Measurements from ENCODE around the gene PPP1R3E.

- TF ChIP-seq CTCF (IDR thresholded peaks at IDR 0.05) (no peak), POLR2AphosphoS5 (IDR thresholded peaks at IDR 0.05) (no peak), POLR2A (IDR thresholded peaks at IDR 0.05; ENCODE audit: low read depth) (no peak)
Observed at GRCh38 chr14:23285530-23286019, 17.1 kb downstream of the PPP1R3E start.
